Central memory CD4-positive, alpha-beta T cell (primary cell): Measurements from ENCODE around the gene TMEM43.
A peak's percentile ranks its signal among the peaks of the same experiment; 100 is the strongest.
"Not testable (repeated sequence)": the region's sequence is repeated elsewhere in the genome, so short reads cannot be mapped to it uniquely, and the experiment has no call there.

Source experiments
- DNase-seq: peaks from one replicate; pipeline ENCODE4 v3.0.0; 2022
- total RNA-seq, 3 experiments: gene quantifications; one replicate each; lab custom pipeline; 2026; lab: John Stamatoyannopoulos, UW

The TMEM43 gene, protein sequence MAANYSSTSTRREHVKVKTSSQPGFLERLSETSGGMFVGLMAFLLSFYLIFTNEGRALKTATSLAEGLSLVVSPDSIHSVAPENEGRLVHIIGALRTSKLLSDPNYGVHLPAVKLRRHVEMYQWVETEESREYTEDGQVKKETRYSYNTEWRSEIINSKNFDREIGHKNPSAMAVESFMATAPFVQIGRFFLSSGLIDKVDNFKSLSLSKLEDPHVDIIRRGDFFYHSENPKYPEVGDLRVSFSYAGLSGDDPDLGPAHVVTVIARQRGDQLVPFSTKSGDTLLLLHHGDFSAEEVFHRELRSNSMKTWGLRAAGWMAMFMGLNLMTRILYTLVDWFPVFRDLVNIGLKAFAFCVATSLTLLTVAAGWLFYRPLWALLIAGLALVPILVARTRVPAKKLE
- 75.2 to 145 (median 94.2) reads per million in 3 experiments for total RNA-seq

DNA sequence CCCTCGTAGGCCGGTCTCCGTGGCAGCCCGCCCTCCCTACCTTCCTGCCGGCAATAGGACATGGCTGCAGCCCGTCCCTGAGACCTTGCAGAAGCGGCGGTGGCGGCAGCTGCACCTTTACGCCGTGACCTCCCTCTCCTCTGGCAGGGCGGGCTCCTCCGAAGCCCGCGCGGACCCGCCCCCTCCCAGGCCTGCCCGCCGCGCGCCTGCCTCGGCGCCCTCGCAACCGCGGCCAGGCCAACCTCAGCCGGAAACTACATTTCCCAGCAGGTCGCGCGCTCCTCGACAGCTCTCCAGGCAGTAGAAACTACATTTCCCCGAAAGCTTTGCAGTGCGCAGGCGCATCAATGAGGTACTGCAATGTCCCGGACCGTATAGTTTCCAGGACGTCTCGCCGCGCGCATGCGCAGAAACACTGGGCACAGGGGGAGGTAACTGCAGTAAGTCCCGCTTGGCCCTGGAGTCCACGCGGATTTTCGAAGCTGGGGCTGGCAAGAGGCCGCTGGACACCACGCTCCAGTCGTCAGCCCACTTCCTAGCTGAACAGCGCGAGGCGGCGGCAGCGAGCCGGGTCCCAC, at the start of gene TMEM43, which contains the start of gene CHCHD4:
Gene TMEM43, plus strand, starts transcription at position 438 of the 578 bp plus-strand sequence. CDS start 142 bp downstream, outside the sequence.
Gene CHCHD4, minus strand, starts transcription at position 256 of the 578 bp plus-strand sequence. Its CDS starts 194 bp downstream, at position 62.
- peak; percentile 99 for DNase-seq

DNA sequence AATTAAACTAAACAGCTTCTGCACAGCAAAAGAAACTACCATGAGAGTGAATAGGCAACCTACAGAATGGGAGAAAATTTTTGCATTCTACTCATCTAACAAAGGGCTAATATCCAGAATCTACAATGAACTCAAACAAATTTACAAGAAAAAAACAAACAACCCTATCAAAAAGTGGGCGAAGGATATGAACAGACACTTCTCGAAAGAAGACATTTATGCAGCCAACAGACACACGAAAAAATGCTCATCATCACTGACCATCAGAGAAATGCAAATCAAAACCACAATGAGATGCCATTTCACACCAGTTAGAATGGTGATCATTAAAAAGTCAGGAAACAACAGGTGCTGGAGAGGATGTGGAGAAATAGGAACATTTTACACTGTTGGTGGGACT, 49.6 kb upstream of the TMEM43 start:
- DNase-seq, result not testable (repeated sequence)

DNA sequence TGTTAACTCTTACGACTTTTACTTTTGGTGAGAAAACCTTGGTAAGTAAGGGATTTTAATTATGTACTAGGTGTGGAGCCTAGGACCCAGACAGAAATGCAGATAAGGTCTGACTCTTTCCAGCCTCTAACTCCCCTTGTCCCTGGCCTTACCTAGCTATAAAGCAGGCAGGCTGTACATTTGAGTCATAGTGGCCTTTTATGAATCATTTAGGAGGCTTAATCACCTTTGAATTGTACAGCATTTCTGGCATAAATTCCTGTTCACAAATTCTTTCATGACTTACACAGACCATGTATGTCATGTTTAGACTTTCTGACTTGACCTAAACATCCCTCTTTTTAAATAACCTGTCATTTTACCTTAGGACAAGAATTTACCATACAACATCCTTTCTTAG, 47.5 kb upstream of the TMEM43 start:
- no peak for DNase-seq

DNA sequence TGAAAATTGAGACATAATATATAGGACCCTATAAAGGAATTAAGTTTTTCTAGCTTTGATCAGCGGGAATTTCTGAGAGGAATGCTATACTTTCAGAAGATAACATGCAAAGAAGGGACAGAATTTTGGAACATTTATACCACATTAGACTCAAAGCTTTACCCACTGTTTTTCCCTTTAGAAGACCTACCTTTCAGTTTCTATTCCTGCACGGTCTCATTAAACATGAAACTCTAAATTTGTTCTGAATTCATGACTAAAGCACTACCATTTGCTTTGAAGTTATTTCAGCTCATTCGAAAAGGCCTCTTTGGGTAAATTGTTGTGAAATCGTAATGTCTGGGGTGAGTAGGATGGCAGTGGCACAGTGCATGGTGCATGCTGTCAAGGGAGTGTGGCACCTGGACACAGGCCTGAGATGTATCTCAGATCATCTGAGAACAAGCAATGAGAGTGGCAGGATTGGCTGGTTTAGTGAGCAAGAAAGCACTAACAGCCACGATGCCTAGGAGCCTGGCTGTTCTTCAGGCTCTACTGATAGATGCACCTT, 42.7 kb upstream of the TMEM43 start:
- no peak for DNase-seq

DNA sequence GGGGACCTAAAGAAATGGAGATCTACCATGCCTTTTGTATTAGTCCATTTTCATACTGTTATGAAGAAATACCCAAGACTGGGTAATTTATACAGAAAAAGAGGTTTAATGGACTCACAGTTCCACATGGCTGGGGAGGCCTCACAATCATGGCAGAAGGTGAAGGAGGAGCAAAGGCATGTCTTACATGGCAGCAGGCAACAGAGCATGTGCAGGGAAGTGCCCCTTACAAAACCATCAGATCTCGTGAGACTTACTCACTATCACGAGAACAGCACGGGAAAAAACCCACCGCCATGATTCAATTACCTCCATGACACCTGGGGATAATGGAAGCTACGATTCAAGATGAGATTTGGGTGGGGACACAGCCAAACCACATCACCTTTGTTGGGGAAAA, 37.4 kb upstream of the TMEM43 start:
- not testable (repeated sequence) for DNase-seq

DNA sequence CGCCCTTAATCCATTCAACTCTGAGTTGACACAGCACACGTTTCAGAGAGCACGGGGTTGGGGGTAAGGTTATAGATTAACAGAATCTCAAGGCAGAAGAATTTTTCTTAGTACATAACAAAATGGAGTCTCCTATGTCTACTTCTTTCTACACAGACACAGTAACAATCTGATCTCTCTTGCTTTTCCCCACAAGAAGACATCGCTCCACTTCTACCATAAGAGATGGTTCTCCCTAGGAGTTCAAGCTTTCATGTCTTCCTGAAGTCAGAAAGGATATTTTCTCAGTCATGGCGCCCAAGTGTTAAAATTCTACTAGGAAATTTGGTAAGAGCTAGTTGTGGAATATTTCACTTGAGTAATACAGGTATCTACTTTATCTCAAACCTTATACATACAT, 32.9 kb upstream of the TMEM43 start:
- DNase-seq, result not testable (repeated sequence)

DNA sequence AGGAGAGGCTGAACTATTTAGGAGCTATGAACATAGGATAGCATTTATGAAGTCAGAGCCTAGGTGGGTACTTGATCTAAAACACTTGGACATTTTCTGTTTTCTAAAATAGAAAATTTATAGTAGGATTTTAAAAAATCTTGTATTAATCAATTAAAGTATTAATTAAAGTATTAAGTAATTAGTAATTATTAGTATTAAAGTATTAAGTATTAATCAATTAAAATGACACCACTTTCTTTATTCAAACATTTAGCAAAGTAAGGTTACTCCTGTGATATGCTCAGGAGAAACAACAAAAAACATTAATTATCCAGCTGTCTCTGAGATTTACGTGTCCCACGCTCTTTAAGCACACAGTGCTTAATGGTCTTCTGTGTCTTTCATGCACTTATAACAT, 32.4 kb upstream of the TMEM43 start:
- DNase-seq, result no peak

DNA sequence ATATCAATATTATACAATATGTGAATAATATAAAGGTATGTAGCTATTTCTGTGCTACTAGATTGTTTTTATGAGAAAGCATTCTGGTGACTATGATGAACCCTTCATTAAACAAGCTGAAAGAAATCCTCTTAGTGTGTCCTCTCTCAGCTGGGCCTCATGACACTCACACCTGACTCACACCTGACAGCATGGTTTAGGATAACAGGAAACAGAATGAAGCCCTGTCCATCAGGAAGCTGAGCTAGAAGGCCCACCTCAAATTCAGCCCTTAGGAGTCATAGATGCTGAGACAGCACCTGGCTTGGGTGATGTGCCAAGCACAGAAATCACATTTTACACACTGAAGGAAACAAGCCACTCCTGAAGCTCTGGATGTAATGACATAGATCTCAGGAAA, 31.0 kb upstream of the TMEM43 start:
- no peak for DNase-seq

DNA sequence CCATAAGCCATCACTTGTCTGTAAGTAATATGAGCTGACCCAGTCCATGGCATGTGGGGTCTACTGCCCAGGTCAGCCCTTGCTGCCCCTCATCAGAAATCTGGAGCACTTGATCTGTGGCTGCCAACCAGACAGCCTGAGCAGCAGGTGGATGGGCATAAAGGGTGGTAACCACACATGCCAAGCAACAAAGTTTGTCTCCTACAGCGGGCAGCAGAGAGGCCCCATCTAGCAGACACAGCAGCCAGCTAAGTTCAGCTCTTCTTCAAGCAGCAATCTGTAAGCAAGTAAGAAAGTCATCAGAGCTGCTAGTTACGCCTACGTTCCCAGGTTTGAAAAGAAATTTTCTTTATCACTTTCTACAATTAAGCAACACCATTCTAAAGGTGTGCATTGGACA, 28.1 kb upstream of the TMEM43 start:
- no peak for DNase-seq

DNA sequence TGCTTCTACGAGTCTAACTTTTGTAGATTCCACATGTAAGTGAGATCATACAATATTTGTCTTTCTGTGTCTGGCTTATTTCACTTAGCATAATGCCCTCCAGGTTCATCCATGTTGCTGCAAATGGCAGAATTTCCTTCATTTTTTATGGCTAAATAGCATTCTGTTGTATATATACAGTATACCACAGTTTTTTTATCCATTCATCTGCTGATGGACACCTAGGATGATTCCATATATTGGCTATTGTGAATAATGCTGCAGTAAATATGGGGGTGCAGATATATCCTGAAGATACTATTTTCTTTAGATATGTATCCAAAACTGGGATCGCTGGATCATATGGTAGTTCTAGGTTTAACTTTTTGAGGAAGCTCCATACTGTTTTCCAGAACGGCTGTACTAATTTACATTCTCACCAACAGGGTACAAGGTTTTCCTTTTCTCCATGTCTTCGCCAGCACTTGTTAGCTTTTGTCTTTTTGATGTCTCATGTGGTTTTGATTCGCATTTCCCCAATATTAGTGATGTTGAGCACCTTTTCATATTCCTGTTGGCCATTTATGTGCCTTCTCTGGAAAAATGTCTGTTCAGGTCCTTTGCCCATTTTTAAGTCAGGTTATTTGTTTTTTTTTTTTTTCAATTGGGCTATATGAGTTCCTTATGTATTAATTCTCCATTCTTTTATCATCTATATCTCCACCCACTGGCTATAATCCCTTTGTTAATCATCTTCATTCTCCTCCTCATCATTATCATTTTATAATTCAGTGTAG, 27.0 kb upstream of the TMEM43 start:
- DNase-seq, result no peak

DNA sequence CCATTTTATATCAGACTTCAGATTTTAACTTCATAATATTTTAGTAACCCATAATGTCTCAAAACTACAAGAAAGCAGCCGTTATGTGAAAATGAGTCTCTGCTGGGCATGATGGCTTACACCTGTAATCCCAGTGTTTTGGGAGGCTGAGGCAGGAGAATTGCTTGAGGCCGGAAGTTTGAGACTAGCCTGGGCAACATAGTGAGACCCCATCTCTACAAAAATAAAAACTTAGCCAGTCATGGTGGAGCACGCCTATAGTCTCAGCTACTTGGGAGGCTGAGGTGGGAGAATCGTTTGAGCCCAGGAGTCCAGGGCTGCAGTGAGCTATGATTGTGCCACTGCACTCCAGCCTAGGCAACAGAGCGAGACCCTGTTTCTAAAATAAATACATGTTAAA, 15.0 kb upstream of the TMEM43 start:
- not testable (repeated sequence) for DNase-seq

DNA sequence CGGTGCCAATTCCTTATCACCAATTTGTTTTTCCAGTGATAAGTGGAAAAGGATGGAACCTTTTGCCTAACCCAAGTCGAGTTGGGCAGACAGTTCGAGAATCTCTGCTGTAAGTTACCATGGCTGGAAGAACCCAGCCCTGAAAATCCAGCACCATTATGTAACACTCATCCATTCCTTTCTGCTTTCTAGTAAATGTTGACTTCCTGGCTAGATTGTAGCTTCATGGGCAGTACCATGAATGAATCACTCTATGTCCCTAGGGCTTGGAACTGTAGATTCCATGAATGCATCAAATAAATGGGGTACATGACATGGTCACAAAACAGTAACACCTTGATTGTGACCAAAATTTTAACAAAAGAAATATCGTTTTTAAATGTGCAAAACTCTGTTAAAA, 14.2 kb upstream of the TMEM43 start:
- no peak for DNase-seq

DNA sequence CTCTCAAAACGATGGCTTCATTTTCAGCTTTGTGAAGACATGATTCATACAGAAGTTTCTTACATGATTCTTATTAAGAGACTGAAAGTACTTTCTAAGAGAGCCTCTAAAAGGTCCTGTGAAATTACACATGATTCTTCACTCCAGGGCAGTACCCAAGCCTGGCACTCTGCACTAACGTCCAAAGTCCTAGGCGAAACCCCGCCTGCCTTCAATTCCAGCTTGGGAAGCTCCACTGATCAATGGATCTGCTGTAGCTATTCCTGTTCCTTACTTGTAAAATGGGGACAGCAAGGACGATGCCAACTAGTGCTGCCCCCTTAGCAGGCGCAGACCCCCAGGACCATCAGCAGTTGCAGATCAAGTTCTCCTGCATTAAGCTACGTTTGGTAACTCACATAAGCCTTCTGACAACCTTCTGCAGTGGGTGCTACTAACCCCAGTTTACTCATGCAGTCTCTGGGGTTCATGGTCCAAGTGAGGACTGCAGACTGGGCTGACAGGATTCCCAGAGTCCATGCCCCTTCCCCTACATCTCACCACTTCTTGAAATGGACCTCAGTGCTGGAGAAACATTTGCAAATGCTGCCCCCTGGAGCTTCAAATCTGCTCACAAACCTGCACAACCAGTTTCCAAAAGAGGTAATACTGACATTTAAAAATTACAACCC, 10.8 kb upstream of the TMEM43 start:
- no peak for DNase-seq

DNA sequence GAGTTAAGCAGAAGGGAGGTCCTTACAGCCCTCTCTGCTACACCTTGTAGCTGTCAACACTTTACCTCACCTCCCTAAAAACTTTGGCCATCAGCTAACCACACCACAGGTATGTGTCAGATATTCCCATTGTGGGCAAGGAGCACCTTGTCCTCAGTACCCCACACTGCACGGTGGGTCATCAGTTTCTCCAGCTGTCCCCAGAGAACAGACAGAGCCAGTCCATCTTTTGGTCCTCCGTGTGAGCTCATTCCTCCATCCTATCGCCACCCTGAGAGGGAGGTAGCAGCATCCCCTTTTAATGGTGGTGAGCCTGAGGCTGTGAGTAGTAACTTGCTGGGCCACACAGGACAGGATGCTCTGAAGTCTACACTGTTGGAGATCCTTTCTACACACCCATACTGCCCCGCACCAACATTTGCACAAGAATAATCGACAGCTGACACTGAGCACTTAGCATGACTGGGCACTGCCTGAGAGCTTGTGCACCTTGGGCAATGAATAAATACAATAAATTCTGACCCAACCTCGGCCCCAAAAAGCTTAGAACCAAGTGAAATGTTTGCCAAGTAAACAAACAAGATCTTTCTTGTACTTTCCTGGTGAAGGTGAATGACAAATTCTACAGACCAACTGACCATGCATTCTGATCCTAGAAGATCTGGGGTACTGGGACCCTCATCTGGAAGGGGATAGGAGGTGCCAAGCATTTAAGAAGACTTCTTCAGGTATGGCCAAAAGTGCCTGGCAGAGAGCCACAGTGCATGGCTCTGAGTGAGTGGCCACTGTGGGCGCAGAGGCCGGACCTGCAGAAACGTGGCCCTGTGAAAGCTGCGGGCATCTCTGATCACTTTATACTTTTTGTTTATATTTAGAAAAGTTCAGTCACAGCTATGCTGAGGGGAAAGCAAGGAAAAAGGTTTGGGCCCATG, 7.1 kb upstream of the TMEM43 start:
- DNase-seq, result no peak

DNA sequence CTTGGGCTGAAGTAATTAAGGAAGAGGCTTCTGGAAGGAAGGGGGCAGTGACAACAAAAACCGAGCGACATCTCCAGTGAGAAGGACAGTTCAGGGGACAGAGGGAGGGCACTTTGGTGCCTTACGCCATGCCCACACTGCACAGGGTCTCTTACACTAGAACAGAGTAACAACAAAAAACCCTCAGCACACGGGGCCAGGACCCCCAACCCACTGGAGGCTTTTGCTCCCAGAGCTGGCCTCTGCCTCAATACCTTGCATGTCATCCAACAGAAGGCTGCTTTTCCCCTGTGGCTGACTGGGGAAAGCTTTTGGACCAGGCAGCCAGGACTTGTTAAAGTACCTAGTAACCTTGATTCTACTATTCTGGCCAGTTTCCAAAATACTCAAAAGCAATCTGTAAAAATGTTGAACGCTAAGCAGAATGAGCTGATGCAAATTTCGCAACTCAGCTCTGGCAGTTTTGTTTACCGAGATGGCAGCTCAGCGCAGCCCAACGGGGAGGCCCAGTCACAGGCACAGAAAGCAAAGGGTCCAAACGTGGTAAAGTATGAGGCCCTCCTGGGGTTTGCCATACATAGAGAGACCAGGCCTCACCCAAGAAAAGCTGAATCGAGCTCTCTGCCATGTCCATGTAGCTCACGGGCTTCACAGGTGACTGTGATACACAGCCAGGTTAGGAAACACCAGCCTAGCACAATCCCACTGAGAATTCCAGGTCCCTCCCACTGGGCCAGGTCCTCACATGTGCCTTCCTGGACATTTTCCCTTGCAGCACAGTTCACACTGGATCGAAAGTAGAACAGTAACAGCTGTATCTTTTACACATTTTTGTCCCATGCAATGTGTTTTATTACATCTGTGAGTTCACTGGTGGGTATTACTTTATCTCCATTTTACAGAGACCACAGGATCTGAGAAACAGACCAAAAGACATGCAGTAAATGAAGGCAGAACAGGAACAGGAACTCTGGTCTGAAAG, 6.2 kb upstream of the TMEM43 start:
- DNase-seq, result no peak

DNA sequence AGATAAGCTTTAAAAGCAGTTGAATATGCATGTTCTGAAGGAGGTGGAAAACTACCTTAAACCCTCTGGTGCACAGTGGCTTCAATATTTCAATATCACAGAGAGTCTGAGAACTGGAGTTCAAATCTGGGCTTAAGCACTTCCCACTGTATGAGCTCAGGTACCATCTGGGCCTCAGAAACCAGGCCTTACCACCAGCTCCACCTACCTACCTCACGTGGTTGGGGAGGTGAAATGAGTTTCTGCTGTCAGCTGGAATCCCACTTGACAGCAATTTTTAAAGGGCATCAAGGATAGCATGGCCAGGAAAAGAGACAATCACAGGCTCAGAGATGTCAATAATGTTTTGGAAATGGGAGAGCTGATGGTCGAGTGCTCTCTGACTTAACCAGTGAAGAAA, 5.2 kb upstream of the TMEM43 start:
- DNase-seq, result no peak

DNA sequence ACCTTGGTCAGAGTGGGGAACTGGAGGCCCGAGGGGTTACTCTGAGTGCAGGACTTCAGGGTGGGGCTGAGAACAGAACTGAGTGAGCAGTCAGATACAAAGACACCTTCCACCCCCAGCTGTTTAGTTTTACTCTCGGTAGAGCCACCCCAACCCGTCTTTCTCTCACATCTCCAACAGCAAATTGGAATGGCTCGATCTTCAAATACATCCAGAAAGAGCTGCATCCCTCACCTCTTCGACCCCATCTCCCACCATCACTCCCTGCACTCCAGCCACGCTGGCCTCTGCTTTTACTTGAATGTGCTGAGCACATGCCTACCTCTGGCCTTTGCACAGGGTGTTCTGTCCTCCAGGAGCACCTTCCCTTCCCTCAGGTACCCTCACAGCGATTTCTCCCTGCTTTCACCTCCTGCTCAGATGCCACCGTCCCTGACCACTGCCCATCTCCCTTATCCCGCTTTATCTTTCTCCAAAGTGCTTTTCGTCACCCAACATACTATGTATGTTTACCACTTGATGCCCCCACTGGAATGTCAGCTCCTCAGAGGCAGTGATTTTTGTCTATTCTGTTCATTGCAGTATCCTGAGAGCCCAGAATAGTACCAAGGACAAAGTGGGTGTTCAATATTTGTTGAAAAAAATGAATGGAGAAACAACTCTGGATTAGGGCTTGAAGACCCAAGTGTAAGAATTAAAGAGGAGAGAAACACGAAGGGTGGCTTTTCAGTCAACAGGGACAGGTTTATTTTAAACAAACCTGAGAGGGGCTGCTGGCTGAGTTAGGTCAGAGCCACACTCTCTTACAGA, 4.5 kb upstream of the TMEM43 start:
- no peak for DNase-seq

DNA sequence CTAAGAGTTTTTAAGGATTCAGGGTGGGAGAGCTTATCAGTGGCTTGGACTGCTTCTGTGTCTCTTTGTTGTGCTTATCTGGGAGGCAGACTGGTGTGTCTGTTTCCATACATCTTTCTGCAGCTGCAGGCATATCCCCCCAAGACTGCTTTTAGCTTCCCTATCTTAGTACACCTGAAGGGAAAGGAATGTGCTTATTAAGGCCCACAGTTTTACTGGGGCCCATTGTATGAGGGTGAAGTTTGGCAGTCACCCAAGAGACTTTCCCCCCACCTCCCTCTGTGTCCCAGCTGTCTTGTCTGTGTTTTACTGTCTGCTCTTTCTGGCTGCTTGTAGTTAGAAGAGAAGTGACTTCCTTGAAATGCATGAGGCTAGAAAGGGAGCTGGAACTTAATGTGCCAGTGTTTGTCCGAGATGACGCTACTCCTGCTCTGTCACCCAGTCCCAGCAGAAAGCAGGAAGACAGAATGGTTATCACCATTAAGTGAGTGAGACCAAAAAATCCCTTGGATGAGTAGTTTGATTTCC, 3.9 kb upstream of the TMEM43 start:
- DNase-seq, result not testable (repeated sequence)

DNA sequence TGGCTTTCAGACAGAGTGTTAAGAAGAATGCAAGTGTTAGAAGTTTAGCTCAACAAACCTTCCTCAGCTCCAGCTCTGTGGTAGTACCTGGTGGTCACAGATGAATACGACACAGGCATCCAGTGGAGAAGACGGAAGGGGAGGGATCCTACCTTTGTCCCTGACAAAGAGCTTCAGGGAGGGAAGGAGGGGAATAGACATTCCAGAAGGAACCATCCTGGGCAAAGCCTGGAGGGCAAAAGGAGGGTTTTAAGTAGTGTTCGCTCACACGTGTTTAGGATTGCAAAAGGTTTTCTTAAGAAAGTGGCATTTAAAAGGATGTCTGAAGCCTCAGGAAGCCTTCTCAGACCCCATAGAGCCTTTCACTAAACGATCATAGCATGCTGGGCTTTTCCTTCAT, 3.0 kb upstream of the TMEM43 start:
- DNase-seq, result no peak
